HG02588 (cell line): ENCODE measurements around the gene USP22.

Experiments
- ATAC-seq: cut with Tn5 transposase; IDR thresholded peaks from one replicate; pipeline ENCODE4 v1.9.1; 2021; ENCODE audit warnings: mild to moderate bottlenecking, moderate library complexity; ENCODE audit not compliant: unreplicated experiment

Gene USP22

GRCh38 chr17:21021208-21021803, 21.5 kb downstream of the USP22 start:
- ATAC-seq = no peak

GRCh38 chr17:21020622-21021021, 22.2 kb downstream of the USP22 start:
- ATAC-seq = no peak

DNA sequence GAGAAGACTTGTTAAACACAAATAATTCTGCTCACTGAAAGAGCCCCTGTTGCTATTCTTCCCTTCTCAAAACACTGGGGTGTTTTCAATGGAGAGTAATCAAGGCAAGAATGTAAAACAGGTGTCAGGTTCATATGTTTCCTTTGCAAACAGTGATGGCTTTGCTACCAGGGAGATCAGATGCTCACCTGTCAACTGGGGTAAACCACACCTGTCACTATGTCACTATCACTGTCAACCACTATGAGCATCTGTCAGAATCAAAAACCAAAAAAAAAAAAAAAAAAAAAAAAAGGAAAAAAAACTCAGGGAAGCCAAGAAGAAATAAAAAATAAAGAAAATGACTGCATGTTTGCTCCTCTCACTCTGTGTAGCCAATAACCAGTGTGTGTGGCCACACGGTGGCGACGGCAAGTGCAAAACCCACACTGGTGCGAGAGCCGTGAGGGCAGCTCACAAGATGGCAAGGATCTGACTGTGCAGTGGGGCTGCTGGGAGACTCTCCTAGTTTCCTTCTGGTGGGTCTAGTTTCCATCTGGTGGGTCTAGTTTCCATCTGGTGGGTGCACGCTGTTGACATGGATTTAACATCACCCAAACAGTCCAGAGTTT, 22.7 kb downstream of the USP22 start:
- ATAC-seq = no peak

DNA sequence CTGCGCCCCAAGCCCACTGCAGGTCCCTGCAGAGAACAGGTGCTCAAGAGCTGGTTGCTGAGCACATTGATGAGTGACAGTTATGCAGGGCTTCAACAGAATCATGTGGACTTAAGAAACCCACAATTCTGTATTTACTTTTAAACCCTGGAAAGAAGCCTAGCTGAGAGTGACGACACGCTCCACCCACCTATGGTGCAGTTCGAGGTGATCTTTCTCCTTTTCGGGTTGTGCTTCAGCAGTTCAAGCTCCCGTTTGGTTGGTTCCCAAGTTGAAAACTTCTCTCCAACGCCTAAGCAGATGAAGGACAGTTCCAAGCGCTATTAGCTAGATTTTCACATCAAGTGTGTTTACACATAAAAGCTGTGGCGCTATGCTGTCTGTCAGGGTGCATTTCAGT, 23.9 kb downstream of the USP22 start:
- no peak for ATAC-seq

DNA sequence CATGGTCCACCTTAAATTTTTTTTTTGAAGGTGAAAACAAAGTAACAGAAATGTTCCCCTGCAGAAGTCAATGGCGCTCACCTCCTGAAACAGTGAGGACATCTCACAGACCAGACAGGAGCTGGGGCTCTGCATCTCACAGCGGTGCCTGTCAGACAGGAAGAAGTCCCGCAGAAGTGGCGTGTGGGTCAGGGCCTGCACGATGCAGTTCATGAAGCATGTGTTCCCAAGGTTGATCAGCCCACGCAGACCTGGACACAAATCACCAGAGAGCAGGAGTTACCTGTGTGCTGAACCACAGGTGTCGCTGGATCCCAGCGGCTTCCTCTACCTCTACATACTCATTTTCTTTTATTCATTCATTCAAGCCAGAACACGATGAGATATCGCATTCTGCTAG, 24.9 kb downstream of the USP22 start:
- no peak for ATAC-seq

DNA sequence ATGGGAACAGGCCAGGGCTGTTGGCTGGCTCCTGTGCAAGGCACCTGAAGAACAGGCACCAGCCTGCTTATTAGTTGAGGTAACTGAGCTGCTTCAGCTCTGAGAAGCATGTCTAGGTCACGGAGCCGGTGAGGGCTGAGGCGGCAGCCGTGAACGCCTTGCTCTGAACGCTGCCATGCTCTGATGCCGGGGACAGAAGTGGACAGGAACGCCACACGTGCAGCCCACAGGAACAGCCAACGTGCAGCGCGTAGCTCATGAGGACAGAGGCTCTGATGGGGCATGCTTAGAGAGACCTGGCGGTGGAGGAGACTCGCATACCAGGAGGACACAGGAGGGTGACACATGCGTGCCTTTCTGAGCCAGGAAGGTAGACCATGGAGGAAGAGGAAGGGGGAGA, 25.6 kb downstream of the USP22 start:
- ATAC-seq = no peak

DNA sequence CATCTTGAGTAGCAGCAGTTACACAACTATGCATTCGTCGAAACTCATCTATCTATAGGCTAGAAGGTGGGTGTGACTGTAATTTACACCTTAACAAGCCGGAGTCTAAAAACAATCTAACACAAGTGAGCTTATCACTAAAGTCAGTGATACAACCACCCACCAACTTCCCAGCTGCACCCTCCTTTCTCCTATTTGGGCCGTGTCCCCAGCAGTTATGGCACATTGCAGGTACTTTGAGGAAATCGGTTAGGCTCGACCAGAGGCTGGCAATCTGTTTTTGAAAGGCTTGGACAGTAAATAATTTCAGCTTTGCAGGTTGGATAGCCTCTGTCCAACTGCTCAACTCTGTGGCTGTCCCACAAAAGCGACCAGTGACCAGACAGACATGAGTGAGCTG, 26.0 kb downstream of the USP22 start:
- no peak for ATAC-seq

- no peak for ATAC-seq
Measured at GRCh38 chr17:21015564-21015963, 27.2 kb downstream of the USP22 start.

- ATAC-seq = no peak
Measured at GRCh38 chr17:21014498-21014897, 28.3 kb downstream of the USP22 start.

GRCh38 chr17:21013983-21014382, 28.8 kb downstream of the USP22 start:
- ATAC-seq = no peak

GRCh38 chr17:21012736-21013135, 30.1 kb downstream of the USP22 start:
- no peak for ATAC-seq

DNA sequence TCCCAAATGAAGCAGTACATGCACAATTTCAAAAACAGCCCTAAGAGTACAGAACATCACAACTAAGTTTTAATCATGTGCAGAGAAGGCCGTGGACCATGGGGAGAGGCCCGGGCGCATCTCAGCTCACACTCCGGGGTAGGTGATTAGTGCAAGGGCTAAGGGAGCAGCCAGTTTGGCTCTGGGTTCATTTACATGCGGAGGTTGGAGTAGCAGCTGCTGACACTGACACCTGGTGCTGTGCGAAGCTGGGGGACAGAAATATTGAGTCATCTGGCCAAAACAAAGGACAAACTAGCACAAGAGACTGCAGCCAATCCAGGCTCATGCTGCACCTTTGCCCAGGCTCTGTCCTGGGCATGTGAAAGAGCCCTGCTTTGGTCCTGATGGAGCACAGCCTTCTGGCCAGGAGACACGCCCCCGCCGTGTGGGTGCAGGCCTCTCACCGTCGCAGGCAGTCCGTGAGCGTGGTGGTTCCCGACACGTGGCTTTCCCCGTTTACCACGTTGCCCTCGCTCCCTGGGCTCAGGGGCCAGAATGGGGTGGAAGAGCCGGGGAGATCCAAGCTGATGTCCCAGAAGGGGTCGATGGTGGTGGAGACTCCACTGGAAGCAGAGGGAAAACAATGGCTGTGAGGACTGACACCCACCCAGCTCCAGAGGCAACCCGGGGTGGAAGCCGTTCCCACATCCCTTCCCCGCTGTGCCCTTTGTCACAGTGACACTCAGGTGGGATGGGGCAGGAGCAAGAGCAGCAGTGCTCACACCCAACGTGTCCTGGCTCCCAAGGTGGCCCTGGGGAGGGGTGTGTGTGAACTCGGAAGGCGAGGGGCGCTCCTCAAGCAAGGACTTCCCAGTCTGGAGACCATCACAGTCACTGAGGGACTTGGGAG, 31.9 kb downstream of the USP22 start:
- no peak for ATAC-seq

GRCh38 chr17:21008992-21009671, 33.7 kb downstream of the USP22 start:
- ATAC-seq = no peak

DNA sequence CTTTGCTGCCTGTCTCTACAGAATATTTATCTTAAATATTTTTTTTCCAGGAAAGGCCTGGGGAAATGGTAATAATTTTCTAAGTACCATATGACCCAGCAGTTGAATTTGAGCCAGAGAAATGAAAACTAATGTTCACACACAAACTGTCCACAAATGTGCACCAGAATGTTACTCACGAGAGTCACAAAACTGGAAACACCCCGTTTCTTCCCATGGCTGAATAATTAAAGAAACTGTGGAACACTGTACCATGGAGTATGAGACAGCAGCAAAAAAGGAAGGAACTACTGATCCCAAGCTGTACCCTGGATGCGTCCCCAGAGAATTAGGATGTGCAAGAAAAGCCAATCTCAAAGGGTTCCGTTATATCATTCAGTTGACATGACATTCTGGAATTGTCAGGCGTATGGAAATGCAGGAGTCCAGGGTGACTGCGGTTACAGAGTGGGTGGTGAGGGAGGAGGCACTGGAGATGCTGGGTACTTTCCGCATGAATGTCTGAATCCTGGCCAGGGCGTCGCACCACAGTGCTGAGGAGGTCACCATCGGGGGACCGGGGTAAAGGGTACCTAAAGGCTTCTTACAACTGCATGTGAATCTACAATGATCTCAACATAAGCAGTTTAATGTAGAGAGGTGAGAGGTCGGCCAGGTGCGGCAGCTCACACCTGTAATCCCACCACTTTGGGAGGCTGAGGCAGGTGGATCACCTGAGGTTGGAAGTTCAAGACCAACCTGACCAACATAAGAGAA, 34.5 kb downstream of the USP22 start:
- ATAC-seq = no peak

- ATAC-seq = no peak
Measured at GRCh38 chr17:21007646-21008045, 35.2 kb downstream of the USP22 start.

DNA sequence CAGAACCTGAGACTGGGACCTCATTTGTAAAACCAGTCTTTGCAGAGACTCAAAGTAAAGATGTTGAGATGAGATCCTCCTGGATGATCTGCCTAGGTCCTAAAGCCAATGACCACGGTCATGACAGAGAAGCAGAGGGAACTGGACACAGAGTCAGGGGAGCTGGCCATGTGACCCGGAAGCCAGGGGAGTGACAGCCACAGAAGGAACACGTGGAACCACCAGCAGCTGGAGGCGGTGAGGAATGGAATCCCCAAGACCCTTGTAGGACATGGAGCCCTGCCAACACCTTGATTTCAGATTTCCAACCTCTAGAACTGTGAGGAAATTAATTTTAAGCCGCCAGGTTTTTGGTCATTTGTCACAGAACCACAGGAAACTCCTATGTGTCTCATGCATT, 37.0 kb downstream of the USP22 start:
- ATAC-seq = no peak

DNA sequence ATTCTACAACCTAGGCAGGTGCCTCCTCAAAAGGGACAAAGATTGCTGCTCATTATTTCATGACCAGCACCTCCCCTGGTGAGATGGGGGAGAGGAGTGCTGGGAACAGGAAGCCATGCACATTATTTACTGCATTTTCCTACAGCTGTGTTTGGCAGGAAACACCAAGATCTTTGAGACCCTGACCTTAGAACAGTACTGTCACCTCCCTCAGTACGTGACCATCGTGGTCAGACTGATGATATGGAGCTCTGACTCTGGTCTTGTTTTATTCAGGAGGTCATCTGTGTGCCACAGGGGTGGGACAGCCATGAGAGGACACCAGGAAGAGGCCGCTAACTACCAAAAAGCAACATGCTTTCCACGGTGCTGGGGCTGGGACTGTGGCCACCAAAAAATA, 37.4 kb downstream of the USP22 start:
- no peak for ATAC-seq

DNA sequence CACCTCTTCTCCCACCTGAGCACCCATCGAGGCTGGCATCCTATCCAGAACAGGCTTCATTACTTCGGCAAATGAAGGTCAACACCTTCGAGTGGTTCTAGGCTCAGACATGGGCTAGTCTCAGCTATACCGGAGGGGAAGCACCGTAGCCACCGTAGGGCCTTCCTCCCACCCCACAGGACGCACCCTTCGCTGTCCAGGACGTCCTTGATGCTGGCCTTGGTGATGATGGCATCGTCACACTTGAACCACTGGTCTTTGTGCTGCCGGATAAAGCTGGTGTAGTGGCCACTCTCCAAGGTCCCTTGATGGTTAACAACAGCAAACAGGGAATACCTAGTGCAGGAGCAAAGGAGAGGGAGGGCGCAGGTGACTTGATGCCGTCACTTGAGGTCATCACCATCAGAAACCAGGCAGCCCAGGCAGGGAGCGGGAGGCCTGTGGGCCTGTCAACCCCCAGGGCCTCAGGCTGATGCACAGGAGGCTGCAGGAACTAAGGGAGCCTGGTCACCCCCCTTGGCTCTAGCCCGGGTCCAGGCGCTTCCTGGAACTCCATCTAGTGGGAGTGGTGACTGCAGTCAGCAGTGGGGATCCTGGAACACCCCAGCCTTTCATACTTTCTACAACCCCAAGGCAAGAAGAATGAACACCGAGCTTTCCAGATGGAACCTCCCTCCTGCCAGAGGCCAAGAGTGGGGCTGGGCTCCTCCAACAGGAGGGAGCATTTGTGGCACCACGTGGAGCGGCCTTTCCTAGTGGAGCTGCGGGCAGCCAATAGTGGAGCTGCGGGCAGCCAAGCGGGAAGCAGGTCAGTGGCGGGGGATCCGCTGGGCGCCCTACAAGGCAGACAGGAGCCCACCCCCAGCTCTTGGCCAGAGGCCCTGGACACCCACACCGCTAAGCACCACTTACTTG, 38.5 kb downstream of the USP22 start:
- no peak for ATAC-seq

DNA sequence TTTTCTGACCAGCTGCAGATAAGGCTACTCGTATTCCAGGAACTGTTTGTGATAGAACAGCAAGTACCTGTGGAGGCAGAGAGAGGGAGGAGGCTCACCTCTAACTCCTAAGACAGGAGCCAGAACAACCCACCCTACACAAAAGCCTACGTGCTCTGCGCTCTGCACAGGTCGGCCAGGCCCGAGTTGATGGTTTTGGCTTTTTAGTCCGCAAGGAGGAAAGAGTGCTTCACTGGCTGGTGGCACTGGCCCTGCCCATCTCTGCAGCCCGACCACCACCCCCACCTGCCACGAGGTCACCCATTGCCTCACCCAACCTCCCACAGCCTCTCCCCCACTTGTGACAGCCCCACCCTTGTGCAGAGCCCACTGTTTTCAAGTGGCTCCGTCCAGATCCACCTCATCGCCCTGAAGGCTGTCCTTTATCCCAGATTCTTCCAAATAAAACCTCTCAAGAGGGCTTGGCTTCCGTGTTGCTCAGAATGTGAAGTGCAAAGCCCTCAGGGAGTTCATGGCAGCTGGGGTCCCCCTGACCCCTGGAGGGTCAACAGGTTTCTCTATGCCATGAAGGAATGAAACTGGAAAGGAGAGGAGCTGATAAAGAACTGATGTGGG, 39.7 kb downstream of the USP22 start:
- no peak for ATAC-seq
